Kidney epithelial cell (primary cell): Measurements from ENCODE around the gene C3orf22. TPM values are rescaled to one million over a fixed set of nuclear protein-coding genes. Genes with fewer than 3 reads are reported as not detected.

Experiments used
- DNase-seq: peaks from one replicate; pipeline ENCODE4 v3.0.0-alpha.2; 2010; ENCODE audit warnings: low read depth
- H3K27me3 ChIP-seq: 2 replicates; pipeline ENCODE4 v1.6.0; 2011; ENCODE audit warnings: low read length; ENCODE audit not compliant: control insufficient read depth, insufficient read depth
- H3K36me3 ChIP-seq: 2 replicates; pipeline ENCODE4 v1.5.1; 2011; ENCODE audit warnings: low read length; ENCODE audit not compliant: control insufficient read depth, insufficient read depth
- H3K4me3 ChIP-seq: 2 replicates; pipeline ENCODE4 v1.5.1; 2011; ENCODE audit warnings: low read depth, mild to moderate bottlenecking, control low read depth, low read length
- total RNA-seq: library from RNA; depleted of rRNA; stranded (reverse); fragments of >200 nt; gene quantifications from 2 replicates; pipeline ENCODE4 v1.2.3, GENCODE V29; 2015
- TF ChIP-seq, protein P1 (sequence below): IDR thresholded peaks from 2 replicates; pipeline ENCODE4 v1.5.1; 2011; ENCODE audit warnings: mild to moderate bottlenecking, moderate library complexity, low read length, control low read depth, inconsistent platforms; ENCODE audit not compliant: insufficient read depth, poor library complexity, severe bottlenecking

The C3orf22 gene
- total RNA-seq, 1 donor from 2014 or later: not detected

DNA sequence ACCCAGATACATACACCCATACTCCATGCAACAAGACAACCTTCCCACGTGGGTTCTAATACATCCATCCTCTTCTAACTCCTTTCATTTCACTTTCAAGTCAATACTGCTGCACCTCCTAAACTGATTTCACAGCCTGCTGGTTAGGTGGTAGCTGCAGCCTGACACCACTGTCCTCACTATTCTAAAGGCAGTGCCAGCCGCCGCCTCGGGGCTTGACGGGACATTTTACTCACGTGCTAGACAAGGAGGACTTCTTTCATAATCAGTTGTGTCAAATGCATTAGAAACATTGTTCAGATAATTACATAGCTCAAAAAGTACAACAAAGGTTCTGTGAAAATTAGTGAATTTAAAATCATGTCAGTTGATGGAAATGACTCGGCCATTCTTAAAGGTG lies 47.4 kb downstream of the C3orf22 start:
- H3K36me3 ChIP-seq: no peaks in the 10 kb centered on the region
- no peak overlapping the region for H3K4me3 ChIP-seq
- DNase-seq: no peak
- H3K27me3 ChIP-seq: peaks cover 2% of the 10 kb centered on the region
- TF ChIP-seq, protein P1, sequence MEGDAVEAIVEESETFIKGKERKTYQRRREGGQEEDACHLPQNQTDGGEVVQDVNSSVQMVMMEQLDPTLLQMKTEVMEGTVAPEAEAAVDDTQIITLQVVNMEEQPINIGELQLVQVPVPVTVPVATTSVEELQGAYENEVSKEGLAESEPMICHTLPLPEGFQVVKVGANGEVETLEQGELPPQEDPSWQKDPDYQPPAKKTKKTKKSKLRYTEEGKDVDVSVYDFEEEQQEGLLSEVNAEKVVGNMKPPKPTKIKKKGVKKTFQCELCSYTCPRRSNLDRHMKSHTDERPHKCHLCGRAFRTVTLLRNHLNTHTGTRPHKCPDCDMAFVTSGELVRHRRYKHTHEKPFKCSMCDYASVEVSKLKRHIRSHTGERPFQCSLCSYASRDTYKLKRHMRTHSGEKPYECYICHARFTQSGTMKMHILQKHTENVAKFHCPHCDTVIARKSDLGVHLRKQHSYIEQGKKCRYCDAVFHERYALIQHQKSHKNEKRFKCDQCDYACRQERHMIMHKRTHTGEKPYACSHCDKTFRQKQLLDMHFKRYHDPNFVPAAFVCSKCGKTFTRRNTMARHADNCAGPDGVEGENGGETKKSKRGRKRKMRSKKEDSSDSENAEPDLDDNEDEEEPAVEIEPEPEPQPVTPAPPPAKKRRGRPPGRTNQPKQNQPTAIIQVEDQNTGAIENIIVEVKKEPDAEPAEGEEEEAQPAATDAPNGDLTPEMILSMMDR: no peak

DNA sequence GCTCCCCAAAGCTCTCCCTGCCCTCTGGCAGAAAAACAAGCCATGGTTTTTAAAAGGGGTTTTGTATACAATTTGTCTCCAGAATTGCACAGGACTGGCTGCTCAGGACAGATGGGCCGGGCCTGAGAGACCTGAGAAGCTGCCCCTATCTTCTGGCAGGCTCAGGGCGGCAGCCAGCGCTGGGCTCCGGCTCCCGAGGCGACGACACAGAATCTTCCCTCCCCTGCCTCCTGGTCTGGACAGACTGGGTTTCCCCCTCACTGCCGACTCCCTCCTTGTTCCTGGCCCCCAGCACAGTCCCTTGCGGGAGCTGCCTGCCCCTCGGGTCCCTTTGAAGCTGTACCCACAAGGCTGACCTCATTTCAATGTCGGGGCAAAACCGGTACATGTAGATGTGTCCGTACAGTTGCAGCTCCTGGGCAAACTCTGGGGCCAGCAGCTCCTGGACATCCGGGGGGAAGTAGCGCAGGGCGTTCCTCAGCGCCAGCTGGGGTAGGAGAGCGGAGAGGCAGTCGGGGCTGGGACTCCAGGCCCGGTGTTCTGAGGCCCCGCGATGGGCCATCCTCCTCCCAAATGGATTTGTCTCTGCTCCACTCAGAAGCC lies 48.3 kb downstream of the C3orf22 start:
- H3K27me3 ChIP-seq: peaks cover 2% of the 10 kb centered on the region
- TF ChIP-seq, protein P1: no peak
- DNase-seq: no peak
- H3K36me3 ChIP-seq: no peaks in the 10 kb centered on the region
- H3K4me3 ChIP-seq: no peak overlapping the region

DNA sequence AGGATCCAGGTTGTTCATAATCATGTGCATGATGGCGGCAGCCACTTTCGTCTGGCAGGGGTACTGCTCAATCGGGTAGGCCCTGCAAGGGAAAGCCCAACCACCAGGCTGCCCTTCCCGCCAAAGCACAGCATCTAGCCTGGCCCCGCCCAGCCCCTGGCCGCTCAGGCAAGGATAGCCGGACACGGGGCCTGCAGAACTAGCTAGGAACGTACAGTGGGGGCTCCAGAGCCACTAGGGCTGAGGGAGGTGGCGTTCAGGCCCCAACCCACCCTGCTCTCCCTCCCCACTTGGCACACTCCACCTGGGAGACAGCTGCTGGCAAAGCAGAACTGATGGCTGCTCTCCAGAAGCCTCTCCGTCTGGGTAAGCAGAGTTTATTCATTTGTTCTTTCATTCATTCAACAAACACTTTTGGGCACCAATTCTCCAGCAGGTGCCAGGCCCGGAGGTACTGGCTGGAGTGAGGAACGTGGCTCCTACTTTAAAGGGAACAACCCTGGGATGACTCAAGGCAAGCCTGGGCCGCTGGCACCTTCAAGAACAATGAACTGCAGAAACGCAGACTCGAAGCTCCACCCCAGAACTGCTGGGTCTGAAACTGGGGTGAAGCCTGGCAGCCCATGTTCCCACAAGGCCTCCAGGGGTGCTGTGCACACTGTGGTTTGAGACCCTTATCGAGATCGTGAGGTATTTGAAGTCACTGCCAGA lies 49.0 kb downstream of the C3orf22 start:
- DNase-seq: no peak
- TF ChIP-seq, protein P1: no peak
- Histone ChIP-seq H3K4me3 (no peak overlapping the region), H3K36me3 (no peaks in the 10 kb centered on the region), H3K27me3 (peaks cover 2% of the 10 kb centered on the region)

DNA sequence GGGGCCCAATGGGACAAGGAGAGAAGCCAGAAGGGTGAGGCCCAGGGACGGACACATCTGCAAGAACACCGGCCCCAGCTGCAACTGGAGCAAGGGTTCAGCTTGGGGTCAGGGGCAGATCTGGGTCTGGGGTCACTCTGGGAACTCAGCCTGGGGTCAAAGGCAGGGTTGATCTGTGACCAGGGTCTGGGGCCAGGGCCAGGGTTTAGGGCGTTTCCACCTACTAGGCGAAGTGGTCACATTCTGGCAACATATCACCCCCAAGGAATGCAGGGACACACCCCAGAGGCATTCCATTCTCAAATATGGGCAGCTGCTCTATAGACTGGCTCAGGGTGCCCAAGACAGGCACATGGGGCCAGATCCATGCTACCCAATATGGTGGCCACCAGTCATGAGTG lies 50.2 kb downstream of the C3orf22 start:
- peaks cover 5% of the 10 kb centered on the region for H3K27me3 ChIP-seq
- TF ChIP-seq, protein P1: no peak
- H3K4me3 ChIP-seq: no peak overlapping the region
- no peak for DNase-seq
- H3K36me3 ChIP-seq: no peaks in the 10 kb centered on the region

DNA sequence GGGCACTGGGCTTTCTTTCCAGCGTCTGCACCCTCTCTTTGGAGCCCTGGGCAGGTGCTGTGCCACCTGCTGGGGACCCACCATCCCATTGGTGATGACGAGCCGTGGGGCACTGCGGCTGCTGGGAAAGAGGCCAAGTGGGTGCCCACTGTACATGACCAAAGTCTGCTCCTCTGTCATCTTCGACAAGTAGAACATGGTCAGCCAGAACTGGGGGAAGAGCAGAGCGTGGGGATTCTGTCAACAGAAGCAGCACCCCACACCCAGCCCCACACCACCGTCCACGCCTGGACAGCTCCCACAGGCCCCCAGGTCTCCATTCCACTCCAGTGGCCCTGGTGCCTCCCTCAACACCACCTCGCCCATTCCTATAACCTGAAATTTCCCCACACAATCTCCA lies 50.8 kb downstream of the C3orf22 start:
- TF ChIP-seq, protein P1: no peak
- Histone ChIP-seq H3K27me3 (peaks cover 5% of the 10 kb centered on the region), H3K4me3 (no peak overlapping the region), H3K36me3 (no peaks in the 10 kb centered on the region)
- DNase-seq: no peak
